HEK293 (cell line): Measurements from ENCODE around the gene AK8.

Experiments used
- CTCF ChIA-PET: fragments of 350-600 bp; formaldehyde crosslinking; extraction: SDS; loops from one replicate; lab custom pipeline; 2021; ENCODE audit warnings: antibody characterized with exemption; lab: Yijun Ruan, JAX
- POLR2A ChIA-PET: fragments of 300-600 bp; formaldehyde crosslinking; extraction: SDS; loops from one replicate; lab custom pipeline; 2020; ENCODE audit warnings: antibody characterized with exemption, inconsistent platforms; lab: Yijun Ruan, JAX
- H3K27ac ChIP-seq: fragments of 200-500 bp; sonication (Bioruptor generic); 2 replicates; pipeline ENCODE4 v1.5.1; 2014; ENCODE audit warnings: low read depth, low read length, control low read depth, inconsistent platforms; ENCODE audit errors: extremely low read depth
- H3K36me3 ChIP-seq, 2 experiments: fragments of 200-500 bp in 1 of 2; sonication (Bioruptor generic) in 1 of 2; 1 replicate in 1 of 2; 2 replicates in 1 of 2; pipeline ENCODE4 v1.5.1; 2014 to 2017; ENCODE audit warnings: inconsistent platforms in 2 of 2, low read length in 2 of 2; ENCODE audit not compliant: control insufficient read depth in 2 of 2, insufficient read depth in 1 of 2
- H3K4me1 ChIP-seq: fragments of 200-500 bp; sonication (Bioruptor generic); 2 replicates; pipeline ENCODE4 v1.5.1; 2014; ENCODE audit warnings: mild to moderate bottlenecking, low read length, inconsistent platforms; ENCODE audit not compliant: control insufficient read depth, insufficient read depth
- H3K4me3 ChIP-seq: 2 replicates; pipeline ENCODE4 v1.5.1; 2011; ENCODE audit warnings: low read depth, mild to moderate bottlenecking, control low read depth, low read length, moderate library complexity
- H3K9me3 ChIP-seq: fragments of 200-500 bp; sonication (Bioruptor generic); 2 replicates; pipeline ENCODE4 v1.5.1; 2014; ENCODE audit warnings: low read depth, low read length, inconsistent platforms; ENCODE audit not compliant: control insufficient read depth, insufficient read depth
- ATF2 ChIP-seq: fragments of 450-650 bp; formaldehyde crosslinking; IDR thresholded peaks from 2 replicates; pipeline ENCODE4 v1.5.1; 2016; ENCODE audit warnings: missing biosample characterization, missing genetic modification characterization, low read depth
- KLF16 ChIP-seq: fragments of 450-650 bp; formaldehyde crosslinking; IDR thresholded peaks from 2 replicates; pipeline ENCODE4 v1.5.1; 2017; ENCODE audit warnings: missing biosample characterization, missing genetic modification characterization
- SCRT2 ChIP-seq: fragments of 450-650 bp; formaldehyde crosslinking; IDR thresholded peaks from 2 replicates; pipeline ENCODE4 v1.5.1; 2016; ENCODE audit warnings: missing biosample characterization, missing genetic modification characterization
- ZBTB11 ChIP-seq: fragments of 450-650 bp; formaldehyde crosslinking; conservative IDR thresholded peaks from 2 replicates; pipeline ENCODE4 v1.5.1; 2016; ENCODE audit warnings: low read depth, missing biosample characterization, missing genetic modification characterization
- ZBTB20 ChIP-seq: fragments of 450-650 bp; formaldehyde crosslinking; IDR thresholded peaks from 2 replicates; pipeline ENCODE4 v1.5.1; 2016; ENCODE audit warnings: missing biosample characterization, missing genetic modification characterization
- ZIC2 ChIP-seq: fragments of 450-650 bp; formaldehyde crosslinking; IDR thresholded peaks from 2 replicates; pipeline ENCODE4 v1.5.1; 2016; ENCODE audit warnings: missing biosample characterization, missing genetic modification characterization
- ZNF398 ChIP-seq: fragments of 450-650 bp; formaldehyde crosslinking; IDR thresholded peaks from 2 replicates; pipeline ENCODE4 v1.5.1; 2017; ENCODE audit warnings: missing biosample characterization, missing genetic modification characterization
- ZNF626 ChIP-seq: fragments of 450-650 bp; sonication (Bioruptor Pico); formaldehyde crosslinking; IDR thresholded peaks from 2 replicates; pipeline ENCODE4 v1.5.1; 2018; ENCODE audit warnings: missing biosample characterization, missing genetic modification characterization, inconsistent platforms

AK8 gene

GRCh38 chr9:132840980-132841379 is 37.1 kb downstream of the AK8 start (continued):
- TF ChIP-seq ZBTB11 (tag by site-specific recombination) = no peak
- no peak for TF ChIP-seq ZNF626 (tag by site-specific recombination)
- TF ChIP-seq, all 188 proteins: peak for 0

DNA sequence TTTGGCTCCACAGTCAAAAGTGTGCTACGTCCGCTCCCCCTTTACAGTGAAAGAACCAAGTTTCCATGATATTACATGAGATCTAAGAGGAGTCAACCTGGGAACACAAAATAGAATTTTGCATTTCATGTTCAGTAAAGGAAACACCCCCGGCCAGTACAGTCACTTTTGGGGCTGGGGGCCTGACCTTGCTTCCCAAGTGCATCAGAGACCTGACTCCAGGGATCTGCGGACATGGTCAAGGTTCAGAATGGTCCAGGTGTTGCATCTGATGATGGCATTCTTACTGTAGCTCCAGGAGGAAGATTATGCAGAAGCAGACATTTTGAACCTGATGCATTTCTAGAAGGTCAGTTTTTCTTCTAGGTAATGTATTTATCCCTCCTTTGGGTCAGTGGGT is 39.8 kb downstream of the AK8 start:
- H3K9me3 ChIP-seq = no peaks in the 10 kb centered on the region
- TF ChIP-seq ZBTB20 (no peak), ATF2 (tag by site-specific recombination) (no peak), ZNF398 (tag by site-specific recombination) (no peak)
- H3K36me3 ChIP-seq = no peaks in the 10 kb centered on the region
- H3K27ac ChIP-seq = no peak overlapping the region
- ChIA-PET CTCF (interaction anchor here (0.7 kb wide), 1 partner anchor 13 kb away, joined by 3 read pairs; no protein-coding TSS in a partner anchor), POLR2A (no interaction called here)
- no peaks in the 10 kb centered on the region for H3K4me1 ChIP-seq
- H3K4me3 ChIP-seq = no peak overlapping the region

DNA sequence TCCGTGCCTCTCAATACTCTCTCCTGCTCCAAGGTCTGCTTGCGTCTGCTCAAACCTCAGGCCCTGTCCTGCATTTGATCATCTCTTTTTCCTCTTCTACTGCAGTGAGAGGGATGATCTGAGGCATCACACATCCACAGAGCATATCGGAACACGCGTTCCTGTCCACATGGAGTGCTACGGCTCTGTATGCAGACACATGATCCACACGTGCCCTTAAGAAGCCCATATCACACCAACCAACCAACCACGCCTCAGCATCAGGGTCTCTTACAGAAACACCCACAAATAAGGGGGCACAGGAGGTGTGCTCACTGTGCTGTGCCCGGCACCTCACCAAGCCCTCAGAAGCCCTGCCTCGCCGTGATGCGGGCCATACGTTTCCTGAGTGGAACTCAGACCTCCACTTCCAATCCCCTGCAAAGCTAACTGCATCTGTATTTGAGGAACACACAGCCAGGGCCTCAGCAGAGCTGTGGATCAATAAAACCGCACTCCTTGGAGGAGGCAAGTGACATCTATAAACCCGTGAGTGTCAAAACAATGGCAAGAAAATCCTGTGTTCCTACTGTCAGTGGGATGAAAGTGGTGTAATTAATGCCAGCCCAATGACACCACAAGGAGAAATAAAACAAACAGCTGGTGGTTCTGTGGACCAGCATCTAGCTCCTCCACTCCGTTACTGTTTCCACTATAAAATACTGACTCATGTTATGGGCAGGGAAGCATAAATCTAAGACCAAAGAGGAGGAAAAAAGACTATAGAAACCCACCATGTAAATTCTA is 40.4 kb downstream of the AK8 start:
- CTCF ChIA-PET = interaction anchor here (0.6 to 0.7 kb wide), 2 partner anchors 12 to 64 kb away, joined by 3 read pairs; no protein-coding TSS in a partner anchor
- no peak overlapping the region for H3K4me3 ChIP-seq
- H3K9me3 ChIP-seq = no peaks in the 10 kb centered on the region
- TF ChIP-seq KLF16 (tag by site-specific recombination) = no peak
- TF ChIP-seq ZIC2 (tag by site-specific recombination) = peak; percentile 21; the same call in 1 of the 2 replicates
- H3K4me1 ChIP-seq = no peaks in the 10 kb centered on the region
- H3K27ac ChIP-seq = no peak overlapping the region
- POLR2A ChIA-PET = no interaction called here
- no peaks in the 10 kb centered on the region for H3K36me3 ChIP-seq

- no peak for TF ChIP-seq SCRT2 (tag by site-specific recombination)
- CTCF ChIA-PET = no interaction called here
Observed at GRCh38 chr9:132834343-132834742, 43.7 kb downstream of the AK8 start.

More at GRCh38 chr9:132834343-132834742, 43.7 kb downstream of the AK8 start:
- POLR2A ChIA-PET = no interaction called here
- no peaks in the 10 kb centered on the region for H3K36me3 ChIP-seq
- no peaks in the 10 kb centered on the region for H3K9me3 ChIP-seq
- no peak overlapping the region for H3K4me3 ChIP-seq
- H3K4me1 ChIP-seq = no peaks in the 10 kb centered on the region
- H3K27ac ChIP-seq = no peak overlapping the region
